Ecto neural progenitor cell (in vitro differentiated cells): ENCODE measurements around the gene KRT14.
A peak's percentile ranks its signal among the peaks of the same experiment; 100 is the strongest.
"Not testable (repeated sequence)": the region's sequence is repeated elsewhere in the genome, so short reads cannot be mapped to it uniquely, and the experiment has no call there.

Source experiments
- DNase-seq: peaks from one replicate; pipeline ENCODE4 v3.0.0-alpha.2; 2018; ENCODE audit warnings: low spot score

KRT14 gene

GRCh38 chr17:41623184-41623861, 36.6 kb upstream of the KRT14 start:
- not testable (repeated sequence) for DNase-seq

GRCh38 chr17:41622340-41623183, 35.9 kb upstream of the KRT14 start:
- DNase-seq = not testable (repeated sequence)

- DNase-seq = no peak
Observed at GRCh38 chr17:41621916-41622315, 35.2 kb upstream of the KRT14 start.

- not testable (repeated sequence) for DNase-seq
Observed at GRCh38 chr17:41621435-41621817, 34.7 kb upstream of the KRT14 start.

GRCh38 chr17:41620583-41621434, 34.1 kb upstream of the KRT14 start:
- no peak for DNase-seq

- DNase-seq = not testable (repeated sequence)
Observed at GRCh38 chr17:41619927-41620582, 33.4 kb upstream of the KRT14 start.

- no peak for DNase-seq
Observed at GRCh38 chr17:41619036-41619926, 32.6 kb upstream of the KRT14 start.

- DNase-seq = no peak
Observed at GRCh38 chr17:41618341-41619035, 31.8 kb upstream of the KRT14 start.

GRCh38 chr17:41617698-41618097, 31.0 kb upstream of the KRT14 start:
- no peak for DNase-seq

- DNase-seq = no peak
Observed at GRCh38 chr17:41617136-41617535, 30.4 kb upstream of the KRT14 start.

- DNase-seq = not testable (repeated sequence)
Observed at GRCh38 chr17:41616486-41616885, 29.8 kb upstream of the KRT14 start.

GRCh38 chr17:41615454-41615853, 28.8 kb upstream of the KRT14 start:
- no peak for DNase-seq

GRCh38 chr17:41614767-41615166, 28.1 kb upstream of the KRT14 start:
- not testable (repeated sequence) for DNase-seq

- no peak for DNase-seq
Observed at GRCh38 chr17:41614098-41614497, 27.4 kb upstream of the KRT14 start.

- no peak for DNase-seq
Observed at GRCh38 chr17:41613277-41614082, 26.8 kb upstream of the KRT14 start.

- not testable (repeated sequence) for DNase-seq
Observed at GRCh38 chr17:41612376-41613160, 25.9 kb upstream of the KRT14 start, which contains the start of gene KRT16. Gene KRT16 (minus strand): TSS chr17:41612767. CDS start chr17:41612688, 79 bp downstream.

- no peak for DNase-seq
Observed at GRCh38 chr17:41610965-41611640, 24.4 kb upstream of the KRT14 start.

GRCh38 chr17:41610061-41610517, 23.4 kb upstream of the KRT14 start:
- peak; percentile 85 for DNase-seq
